ENCODE measurements around the gene CHST11.

Gene CHST11

DNA sequence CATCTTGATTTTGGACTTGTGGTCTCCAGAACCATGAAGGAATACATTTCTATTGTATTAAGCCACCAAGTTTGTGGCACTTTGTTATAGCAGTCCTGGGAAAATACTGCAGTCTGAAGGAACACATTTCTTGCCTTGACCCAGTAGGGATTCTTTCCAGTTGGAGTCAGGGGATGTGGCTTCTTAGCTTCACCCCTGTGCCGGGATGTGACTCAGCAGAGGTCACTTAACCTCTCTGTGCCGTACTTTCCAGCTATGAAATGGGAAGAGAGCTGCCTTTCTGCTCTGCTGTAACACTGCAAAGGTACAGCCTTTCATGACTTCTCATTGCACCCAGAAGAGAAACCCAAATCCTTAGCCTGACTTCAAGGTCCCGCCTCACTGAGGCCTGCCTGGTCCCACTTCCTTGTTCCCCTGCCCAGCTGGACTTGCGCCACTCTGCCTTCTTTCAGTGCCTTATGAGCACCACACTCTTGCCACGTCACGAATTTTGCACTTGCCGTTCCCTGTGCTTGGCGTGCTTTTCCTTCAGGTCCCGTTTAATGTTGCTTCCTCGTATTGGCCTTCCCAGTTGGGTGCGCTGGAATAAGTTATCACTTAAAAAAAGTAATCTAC is 24.2 kb downstream of the CHST11 start:
- DNase-seq (ENCODE audit: low spot score) = no peak

DNA sequence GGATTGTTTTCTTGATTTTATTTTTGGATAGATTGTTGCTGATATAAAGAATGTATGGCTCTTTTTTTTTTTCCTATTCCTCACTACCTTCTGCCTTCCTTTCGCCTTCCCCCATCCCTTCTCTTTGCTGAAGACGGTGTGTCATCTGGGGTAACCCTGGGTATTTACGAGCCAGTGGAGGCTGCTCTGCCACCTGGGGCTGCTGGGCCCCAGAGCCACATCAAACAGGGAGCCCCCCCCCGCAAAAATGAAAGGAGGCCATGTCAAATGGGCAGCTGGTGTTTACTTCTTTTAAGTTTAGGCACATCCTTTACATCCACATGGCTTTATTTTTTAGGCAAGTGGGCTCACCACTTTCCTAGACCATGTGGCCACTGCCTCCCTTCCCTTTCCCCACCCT is 25.4 kb downstream of the CHST11 start:
- DNase-seq (ENCODE audit: low spot score) = no peak

DNA sequence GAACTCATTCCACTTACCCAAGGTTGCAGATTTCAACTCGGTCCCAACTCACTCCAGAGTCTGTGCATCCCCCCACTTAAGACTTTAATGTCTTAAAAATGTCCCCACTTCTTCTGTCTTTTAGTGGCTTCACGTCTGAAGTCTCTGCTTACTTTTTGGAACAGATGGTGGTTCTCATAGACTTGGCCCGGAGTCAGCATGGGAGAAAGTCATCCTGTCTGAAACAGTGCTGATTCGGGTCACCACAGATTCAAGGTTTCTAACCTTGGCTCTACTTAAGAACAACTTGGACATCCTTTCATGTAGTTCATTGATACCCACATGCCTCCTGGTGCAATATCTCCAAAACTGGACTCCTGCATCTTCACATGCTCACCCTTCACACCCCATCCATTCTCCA is 26.0 kb downstream of the CHST11 start:
- DNase-seq (ENCODE audit: low spot score) = no peak

DNA sequence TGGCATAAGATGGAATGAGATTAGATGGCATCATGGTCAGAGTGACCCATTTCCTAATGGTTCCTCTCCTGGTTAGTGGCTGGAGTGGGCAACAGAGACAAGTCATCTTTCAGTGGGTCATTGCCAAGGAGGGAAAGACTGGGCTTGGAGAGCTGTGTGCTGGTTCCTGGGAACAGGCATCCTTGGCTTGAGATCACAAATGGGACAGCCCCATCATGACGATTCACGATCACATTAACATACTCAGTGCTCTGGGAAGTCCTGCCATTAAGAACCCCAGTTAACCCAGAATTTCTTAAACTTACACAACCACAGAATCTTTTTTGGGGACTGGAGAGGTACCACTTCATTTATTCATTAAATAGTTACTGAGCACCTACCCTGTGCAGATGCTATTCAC is 27.3 kb downstream of the CHST11 start:
- DNase-seq (ENCODE audit: low spot score) = no peak

DNA sequence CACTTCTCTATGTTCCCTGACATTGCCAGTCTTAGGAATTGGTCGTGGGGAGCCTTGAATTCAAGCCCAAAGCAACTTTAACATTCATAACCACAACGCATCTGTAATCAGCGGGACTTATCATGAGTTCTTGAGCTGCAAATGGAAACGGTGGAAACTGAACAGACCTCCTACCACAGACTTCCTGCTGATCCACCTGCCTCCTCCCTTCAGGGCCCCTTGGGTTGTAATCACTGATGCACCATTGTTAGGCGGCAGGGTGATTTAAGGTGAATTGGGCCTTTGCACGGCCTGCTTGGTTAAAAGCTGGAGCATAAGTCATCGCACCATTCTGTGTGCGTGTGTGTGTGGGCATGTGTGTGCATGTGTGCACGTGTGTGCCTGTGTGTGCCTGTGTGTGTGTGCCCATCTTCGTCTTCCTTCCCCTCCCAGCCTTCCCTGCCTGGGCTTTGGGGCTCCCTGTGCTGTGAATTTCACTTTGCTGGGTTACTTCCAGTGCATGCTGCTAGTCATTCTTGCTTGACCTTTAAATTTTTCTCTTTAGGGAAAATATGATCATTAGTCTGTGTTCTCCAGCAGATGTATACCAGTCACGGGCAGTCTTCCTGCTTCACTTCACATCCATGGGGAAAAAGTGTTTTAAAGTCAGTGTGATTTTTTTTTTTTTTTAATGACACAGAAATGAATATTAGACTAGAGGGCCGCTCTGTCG is 29.1 kb downstream of the CHST11 start:
- no peak for DNase-seq (ENCODE audit: low spot score)

DNA sequence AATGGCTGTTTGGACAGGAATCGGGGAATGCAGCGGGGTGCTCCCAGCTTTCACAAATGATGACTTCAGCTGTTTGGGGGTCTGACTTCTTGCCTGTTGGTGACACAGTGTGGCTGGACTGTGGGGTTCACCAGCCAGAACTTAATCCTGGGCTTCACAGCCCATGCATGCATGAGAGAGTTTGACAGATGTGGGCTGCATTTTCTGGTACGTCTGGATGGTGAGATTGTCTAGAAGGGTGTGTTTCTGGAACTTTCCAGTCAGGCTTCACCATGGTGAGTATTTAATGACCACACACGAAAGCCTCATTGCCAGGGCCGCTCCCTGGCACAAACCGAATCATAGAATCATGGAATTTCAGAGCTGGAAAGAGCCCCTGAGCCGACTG is 29.6 kb downstream of the CHST11 start:
- DNase-seq (ENCODE audit: low spot score) = peak; percentile 27

DNA sequence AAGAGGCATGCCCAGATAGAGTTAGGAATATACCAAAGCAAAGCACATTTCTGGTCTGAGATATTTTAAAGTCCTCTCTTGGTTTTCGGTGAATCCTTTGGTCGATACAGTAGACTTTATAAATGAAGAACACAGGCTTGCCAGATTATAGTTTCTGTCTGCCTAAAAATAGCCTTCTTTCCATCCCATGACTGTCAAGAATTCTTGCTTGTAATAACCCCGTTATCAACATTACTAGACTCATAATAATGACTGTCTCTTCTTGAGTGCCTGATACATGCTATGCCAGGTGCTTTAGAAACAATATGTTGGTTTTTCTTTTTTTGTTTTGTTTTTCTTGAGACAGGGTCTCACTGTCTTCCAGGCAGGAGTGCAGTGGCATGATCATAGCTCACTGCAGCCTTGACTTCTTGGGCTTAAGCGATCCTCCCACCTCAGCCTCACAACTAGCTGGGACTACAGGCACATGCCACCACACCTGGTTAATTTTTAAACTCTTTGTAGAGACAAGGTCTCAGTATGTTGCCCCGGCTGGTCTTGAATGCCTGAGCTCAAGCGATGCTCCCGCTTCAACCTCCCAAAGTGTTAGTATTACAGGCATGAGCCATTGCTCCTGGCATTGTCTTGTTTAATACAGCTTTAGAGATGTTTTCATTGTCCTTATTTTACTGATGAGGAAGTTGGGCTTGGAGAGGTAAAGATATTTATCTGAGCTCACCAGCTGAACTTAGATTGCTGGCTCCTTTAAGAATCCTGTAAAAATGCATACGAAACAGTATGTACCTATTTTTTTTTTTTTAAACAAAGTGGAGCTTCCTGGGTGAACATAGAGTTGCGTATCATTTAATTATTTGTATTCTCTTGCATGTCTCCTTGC is 30.4 kb downstream of the CHST11 start:
- no peak for DNase-seq (ENCODE audit: low spot score)

DNA sequence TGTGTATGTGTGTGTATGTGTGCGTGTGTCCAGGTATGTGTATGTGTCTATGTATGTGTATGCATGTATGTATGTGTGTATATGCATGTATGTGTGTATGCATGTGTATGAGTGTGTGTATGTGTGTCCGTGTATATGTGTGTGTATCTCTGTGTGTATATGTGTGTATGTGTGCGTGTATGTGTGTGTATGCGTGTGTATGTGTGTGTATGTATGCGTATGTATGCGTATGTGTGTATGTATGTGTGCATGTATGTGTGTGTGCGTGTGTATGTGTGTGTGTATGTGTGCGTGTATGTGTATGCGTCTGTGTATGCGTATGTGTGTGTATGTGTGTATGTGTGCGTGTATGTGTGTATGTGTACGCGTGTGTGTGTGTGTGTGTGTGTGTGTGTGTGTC is 31.6 kb downstream of the CHST11 start:
- DNase-seq (ENCODE audit: low spot score) = no peak

DNA sequence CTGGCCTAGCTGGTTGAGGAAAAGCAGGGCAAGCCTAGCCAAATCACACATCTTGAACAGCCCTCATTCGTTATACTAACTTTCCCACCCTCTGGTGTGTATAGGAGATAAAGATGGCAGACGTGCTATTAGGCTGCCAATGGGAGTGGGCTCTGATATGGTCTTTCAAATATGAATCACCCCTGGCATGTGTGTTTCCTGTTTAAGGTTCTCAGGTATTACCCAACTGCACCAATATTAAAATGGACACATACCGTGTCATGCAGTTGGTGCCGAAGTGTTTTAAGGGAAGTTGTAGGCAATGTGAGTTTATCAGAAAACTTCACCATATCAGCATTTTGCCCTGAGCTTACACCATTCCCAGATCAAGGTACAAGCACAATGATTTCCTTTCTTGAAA is 33.4 kb downstream of the CHST11 start:
- no peak for DNase-seq (ENCODE audit: low spot score)

DNA sequence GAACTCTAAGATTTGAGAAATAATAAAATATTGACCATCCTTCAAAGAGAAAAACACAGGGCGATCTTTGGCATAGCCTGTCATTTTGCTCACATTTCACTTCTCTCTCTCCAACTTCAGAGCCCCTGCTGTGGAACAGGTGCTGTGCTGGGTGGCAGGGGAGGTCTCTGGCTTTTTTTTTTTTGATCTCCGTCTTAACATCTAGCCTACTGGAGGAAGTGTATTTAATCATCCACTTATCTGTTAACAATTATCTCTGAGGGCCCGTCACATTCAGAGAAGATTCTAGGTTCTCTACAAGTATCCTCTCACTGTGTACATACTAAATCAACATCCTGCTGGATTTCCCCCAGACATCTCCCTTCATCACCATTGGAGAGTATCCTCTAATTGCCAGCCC is 34.1 kb downstream of the CHST11 start:
- no peak for DNase-seq (ENCODE audit: low spot score)

DNA sequence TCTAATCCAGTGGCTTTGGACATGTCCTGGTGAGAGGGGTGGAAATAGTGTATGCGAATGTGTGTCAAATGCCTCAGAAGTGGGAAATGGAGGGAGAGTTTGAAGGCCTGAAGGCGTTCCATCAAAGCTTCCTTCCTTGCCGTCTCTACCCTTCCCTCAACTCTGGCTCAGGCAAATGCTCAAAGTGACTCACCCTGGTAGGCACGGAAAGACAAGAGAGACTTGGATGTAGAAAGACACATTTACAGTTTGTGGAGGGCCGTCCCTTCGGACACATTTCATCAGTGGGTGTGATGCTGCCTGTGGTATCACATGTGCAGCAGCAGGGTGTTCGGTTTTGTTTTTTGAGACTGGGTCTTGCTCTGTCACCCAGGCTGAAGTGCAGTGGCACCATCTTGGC is 36.7 kb downstream of the CHST11 start:
- DNase-seq (ENCODE audit: low spot score) = no peak

DNA sequence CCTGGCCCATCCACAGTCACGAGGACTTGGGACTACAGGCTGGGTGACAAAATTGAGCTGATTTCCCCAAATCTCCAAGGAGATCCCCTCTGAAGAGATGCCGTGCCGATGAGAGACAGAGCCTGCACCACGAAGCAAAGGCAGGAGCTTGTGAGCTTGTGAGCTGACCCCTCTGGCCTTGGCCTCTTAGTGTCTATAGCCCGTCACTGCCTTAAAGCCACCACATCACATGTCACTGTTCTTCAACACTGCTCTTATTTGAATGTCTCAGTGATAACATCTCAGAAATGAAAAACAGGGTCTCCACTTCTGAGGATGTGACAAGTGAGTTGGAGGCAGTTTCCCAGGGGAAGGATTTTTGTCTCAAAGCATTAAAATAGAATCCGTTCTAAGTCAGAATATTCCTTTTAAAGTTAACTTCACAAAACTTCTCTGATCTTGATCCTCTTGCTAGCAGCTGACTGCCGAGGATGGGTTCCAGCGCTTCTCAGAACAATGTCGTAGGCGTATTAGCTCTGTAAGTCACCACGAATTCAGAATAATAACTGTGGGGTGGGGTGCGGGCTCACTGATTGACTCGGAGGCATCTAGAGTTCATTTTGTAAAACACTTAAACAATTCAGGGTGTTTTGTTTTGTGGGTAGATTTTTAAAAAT is 37.5 kb downstream of the CHST11 start:
- no peak for DNase-seq (ENCODE audit: low spot score)

DNA sequence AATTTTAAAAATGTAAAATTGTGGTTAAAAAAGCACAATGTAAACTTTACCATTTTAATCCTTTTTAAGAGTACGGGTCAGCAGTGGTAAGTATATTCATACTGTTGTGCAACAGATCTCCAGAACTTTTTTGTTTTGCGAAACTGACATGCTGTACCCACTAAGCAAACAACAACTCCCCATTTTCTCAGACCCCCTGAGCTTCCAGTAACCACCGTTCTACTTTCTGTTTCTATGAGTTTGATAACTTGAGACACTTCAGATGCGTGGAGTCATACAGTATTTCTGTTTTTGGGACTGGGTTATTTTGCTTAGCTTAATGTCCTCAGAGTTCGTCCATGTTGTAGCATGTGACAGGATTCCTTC is 38.0 kb downstream of the CHST11 start:
- DNase-seq (ENCODE audit: low spot score) = no peak

DNA sequence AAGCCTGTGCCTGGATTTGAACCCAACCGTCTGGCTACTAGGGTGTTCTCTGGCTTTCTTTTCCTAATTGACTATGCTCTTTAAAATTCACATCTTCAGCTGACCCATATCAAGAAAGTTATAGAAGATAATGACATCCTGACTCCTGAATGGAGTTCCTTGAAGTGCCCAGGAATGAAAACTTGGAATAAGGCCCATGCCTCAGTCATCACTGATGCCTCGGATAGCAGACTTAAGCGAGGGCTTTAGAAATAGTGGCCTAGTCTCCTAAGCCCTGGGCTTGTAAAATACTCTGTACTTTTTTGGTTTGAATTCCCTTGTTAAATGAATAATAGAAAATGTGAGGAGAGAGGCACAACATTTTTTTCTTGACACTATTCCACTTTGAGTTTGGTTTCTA is 39.0 kb downstream of the CHST11 start:
- DNase-seq (ENCODE audit: low spot score) = no peak

DNA sequence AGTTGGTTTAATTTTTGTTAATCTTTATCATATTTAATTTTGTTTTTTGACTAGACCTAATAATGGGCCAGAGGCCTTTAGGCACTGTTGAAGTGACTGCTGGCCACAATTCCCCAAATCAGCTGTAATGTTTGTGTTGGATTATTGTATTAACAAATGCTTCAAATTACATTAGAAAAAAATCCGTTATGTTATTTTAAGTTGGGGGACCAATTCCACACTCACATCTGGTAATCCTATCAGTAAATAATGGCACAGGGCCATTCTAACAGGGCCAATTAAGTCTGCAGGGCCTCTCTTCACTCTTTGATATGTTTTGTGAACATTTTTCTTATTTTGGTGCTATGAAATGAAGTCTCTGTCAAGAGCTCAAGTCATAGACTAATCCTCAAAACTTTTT is 39.6 kb downstream of the CHST11 start:
- no peak for DNase-seq (ENCODE audit: low spot score)

DNA sequence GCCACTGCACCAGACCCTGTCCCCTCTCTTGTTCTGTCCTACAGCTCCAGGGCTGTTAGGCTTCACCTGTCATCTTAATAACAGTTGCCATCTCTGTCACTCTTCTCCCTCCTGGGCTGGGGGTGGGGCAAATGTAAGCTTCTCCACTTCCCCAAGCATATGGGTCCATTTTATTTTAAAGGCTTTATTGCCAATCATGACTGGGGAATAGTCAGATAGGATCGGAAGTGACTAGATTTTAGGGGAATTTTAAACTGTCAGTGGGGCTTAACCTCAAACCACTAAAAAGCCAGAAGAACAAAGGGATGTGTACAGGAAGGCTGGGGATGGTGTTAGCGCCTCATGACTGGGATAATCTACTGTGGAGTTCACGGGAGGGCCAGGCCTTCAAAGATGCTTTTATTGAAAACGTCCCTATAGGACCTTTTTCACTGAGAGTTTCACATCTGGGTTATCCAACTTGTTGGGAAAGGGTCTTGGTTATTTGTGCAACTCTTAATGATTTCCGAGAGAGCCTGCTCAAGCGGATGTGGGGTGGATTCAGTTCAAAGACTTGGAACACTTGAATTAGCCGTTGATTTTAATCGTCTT is 41.6 kb downstream of the CHST11 start:
- no peak for DNase-seq (ENCODE audit: low spot score)

DNA sequence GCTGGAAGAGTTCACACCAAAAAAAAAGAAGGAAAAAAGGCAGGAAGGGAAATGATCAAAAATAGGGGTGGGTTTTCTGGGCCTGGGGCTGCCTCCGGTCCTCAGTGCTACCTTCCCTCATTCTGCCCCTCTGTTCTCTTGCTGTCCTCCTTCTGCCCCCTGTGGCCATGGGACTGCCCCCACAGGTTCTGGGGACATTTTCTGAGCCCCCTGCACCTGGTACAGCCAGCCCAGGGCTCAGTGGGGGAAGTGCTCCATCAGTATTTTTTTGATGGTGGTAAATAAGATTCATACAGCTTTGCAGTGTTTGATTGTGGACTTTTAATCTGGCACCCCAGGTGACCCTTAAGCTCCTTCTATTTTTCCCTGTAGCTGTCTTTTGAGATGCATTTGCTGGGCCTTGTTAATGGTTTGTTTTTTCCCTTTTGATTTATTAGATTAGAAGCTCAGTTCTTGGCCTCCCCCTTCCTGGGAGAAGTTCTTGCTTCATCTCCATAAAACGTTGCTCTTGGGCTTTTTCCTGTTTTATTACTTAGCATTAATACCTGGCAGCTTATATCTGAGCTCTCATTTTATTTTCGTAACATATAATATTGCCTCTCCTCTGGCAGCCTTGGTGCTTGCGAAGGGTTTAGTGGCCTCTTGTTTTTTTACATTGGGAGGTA is 43.1 kb downstream of the CHST11 start:
- no peak for DNase-seq (ENCODE audit: low spot score)

DNA sequence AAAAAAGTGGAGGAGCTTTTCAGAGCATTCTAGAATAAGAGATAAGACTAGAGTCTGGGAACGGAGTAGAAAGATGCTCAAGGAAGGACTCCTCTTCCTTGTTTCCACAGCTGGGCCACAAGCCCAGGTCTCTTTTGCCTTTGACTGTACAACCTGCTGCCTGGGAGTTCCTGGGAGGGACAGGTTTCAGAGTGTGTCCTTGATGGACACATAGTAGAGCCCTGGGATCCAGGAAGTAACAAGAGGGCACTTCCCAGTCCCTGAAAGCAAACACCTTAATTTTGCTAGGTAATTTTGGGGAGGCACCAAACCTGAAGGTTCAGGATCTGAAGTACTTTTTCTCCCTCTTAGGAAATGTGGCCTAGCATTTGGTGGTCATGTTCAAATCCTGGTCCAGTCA is 44.4 kb downstream of the CHST11 start:
- no peak for DNase-seq (ENCODE audit: low spot score)

DNA sequence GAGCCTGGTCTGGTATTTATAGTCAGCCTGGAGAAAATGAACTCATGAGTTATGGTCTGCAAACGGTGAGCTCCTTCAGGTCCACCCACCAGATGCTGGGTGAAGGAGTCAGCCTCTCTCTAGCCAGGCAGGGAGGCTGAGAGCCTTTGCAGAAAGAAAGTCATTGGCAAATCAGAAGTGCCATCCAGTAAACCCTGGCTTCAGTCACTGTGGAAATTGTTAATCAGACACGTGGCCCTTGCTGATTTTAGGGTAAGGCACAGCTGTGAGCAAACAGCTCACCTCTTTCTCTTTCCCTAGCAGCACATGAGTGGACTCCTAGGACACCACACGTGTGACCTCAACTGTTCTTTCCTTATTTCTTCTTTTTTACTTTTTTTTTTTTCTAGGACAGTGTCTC is 44.9 kb downstream of the CHST11 start:
- no peak for DNase-seq (ENCODE audit: low spot score)

DNA sequence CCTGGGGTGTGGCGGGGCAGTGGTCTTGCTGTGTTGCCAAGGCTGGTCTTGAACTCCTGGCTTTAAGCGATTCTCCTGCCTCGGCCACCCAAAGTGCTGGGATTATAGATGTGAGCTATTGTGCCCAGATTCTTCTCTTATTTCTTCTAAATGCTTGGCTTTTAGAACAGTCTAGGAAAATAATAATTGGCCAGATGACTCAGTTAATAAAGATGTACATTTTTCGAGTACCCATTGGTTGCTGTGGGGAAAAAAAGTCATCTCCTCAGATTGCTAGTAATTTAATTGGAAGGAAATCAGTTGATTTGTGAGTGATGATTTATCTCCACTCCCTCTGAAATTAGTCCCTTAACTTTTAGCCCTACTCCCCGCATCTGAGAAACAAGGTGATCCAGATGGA is 45.5 kb downstream of the CHST11 start:
- no peak for DNase-seq (ENCODE audit: low spot score)

DNA sequence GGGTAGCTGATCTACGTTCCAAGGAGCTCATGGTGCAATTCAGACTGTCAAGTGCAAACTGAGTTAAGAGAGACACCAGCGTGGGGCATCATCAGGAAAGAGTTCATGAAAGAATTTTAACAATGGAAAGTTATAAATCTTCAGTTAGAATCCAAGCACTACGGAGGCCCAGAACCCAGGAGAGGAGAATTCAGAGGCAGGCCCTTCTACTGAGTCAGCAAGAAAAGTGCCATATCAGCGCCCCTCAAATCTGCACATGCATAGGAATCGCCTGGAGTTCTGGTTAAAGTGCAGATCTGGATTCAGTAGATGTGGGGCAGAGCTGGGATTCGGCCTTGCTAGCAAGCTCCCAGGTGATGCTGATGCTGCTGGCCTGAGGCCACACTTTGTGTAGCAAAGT is 45.9 kb downstream of the CHST11 start:
- no peak for DNase-seq (ENCODE audit: low spot score)

DNA sequence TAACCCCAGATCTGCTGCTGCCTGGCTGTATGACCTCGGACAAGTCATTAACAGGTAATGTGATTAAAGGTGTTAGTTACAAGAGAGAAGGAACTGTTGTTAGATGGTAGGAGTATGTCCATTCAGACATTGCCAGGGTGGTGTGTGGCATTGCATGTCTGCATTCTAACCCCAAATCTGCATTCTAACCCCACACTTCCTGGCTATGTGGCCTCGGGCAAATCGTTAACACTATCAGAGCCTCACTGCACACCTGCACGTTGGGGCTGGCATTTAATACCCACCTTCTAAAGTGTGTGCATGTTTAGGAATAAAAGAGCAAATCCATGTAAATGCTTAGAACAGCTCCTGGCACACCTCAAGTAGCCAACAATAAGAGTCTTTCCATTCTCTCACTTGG is 46.4 kb downstream of the CHST11 start:
- no peak for DNase-seq (ENCODE audit: low spot score)
